Breast epithelium (tissue), 3 donors: ENCODE measurements around the gene OGDHL.

Experiments used
- CTCF ChIP-seq, 3 donors: fragments of 450-650 bp; IDR thresholded peaks; one replicate each; pipeline ENCODE4 v1.5.1; 2016 to 2017; ENCODE audit warnings: antibody characterized with exemption in 3 of 3, mild to moderate bottlenecking in 3 of 3, moderate library complexity in 3 of 3
- POLR2A ChIP-seq: fragments of 450-650 bp; IDR thresholded peaks from one replicate; pipeline ENCODE4 v1.6.1; 2016; ENCODE audit warnings: antibody characterized with exemption, mild to moderate bottlenecking, moderate library complexity
- POLR2AphosphoS5 ChIP-seq, 3 donors: sonication (generic); formaldehyde crosslinking; IDR thresholded peaks; one replicate each; pipeline ENCODE4 v1.6.1; 2017; ENCODE audit warnings: antibody characterized with exemption in 3 of 3

- TF ChIP-seq CTCF (IDR thresholded peaks at IDR 0.05) (no peak), POLR2A (no peak), POLR2AphosphoS5 (IDR thresholded peaks at IDR 0.05) (no peak)
These were observed 14.7 kb upstream of the OGDHL start for GRCh38 chr10:49776851-49777250.
